GM23248 (cell line): ENCODE data around the gene ARID1B.

ENCODE experiments used
- EZH2 ChIP-seq: fragments of 200-600 bp; sonication (generic); IDR thresholded peaks from 2 replicates; pipeline ENCODE4 v1.6.1; 2018; ENCODE audit warnings: antibody characterized with exemption, mild to moderate bottlenecking; ENCODE audit not compliant: insufficient read depth, poor library complexity, severe bottlenecking
- EZH2phosphoT487 ChIP-seq: fragments of 200-600 bp; sonication (generic); IDR thresholded peaks from 2 replicates; pipeline ENCODE4 v1.6.1; 2018; ENCODE audit warnings: antibody characterized with exemption, moderate library complexity, mild to moderate bottlenecking, low read depth; ENCODE audit not compliant: insufficient read depth

DNA sequence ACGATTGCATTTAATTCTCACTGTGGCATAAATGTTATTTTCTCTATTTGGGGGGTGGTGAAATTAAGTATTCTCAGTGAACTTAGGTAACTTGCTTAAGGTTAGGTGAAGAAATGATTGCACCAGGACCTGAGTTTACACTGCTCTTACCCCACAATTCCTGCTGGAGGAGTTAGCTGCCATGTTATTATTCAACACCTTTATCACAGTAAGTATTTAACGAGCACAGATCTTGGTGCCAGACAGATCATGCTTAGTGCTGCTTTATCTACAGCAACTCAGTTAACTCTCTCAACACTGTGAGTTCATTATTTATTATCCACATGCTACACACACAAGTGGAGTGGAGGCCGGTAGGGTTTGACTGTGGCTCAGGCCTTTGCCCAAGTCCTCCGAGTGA is 296.4 kb downstream of the ARID1B start:
- TF ChIP-seq EZH2 (no peak), EZH2phosphoT487 (no peak)
